Panc1 (cell line): ENCODE results near the gene SLC34A1. TPM values are rescaled to one million over a fixed set of nuclear protein-coding genes. Genes with fewer than 3 reads are reported as not detected.

Experiments
- ATAC-seq: fragments of 200-7000 bp; cut with Tn5 transposase; 2 replicates; pipeline ENCODE4 v1.9.1; 2020; ENCODE audit warnings: mild to moderate bottlenecking, moderate library complexity
- BruUV-seq: library from RNA; stranded (reverse); fragments of 400-500 nt; replicated peaks from 2 replicates; lab custom pipeline; 2021; lab: Mats Ljungman, UMichigan
- CTCF ChIA-PET: fragments of 300-600 bp; sonication (Branson Sonifier 250); formaldehyde crosslinking; loops from one replicate; lab custom pipeline; 2022; ENCODE audit warnings: antibody characterized with exemption; lab: Charles Lee
- POLR2A ChIA-PET: fragments of 300-600 bp; sonication (Branson Sonifier 250); formaldehyde crosslinking; loops from one replicate; lab custom pipeline; 2022; ENCODE audit warnings: antibody characterized with exemption; lab: Charles Lee
- DNase-seq: peaks from one replicate; pipeline ENCODE4 v3.0.0-alpha.2; 2010; ENCODE audit warnings: low read depth, low spot score
- H3K27ac ChIP-seq: 2 replicates; pipeline ENCODE4 v1.5.1; 2011; ENCODE audit warnings: mild to moderate bottlenecking, low read length, inconsistent platforms
- H3K27me3 ChIP-seq: fragments of 200-500 bp; sonication (Bioruptor generic); 2 replicates; pipeline ENCODE4 v1.6.0; 2014; ENCODE audit warnings: low read length, inconsistent platforms; ENCODE audit not compliant: control insufficient read depth, insufficient read depth
- H3K36me3 ChIP-seq: fragments of 200-500 bp; sonication (Bioruptor generic); 2 replicates; pipeline ENCODE4 v1.5.1; 2014; ENCODE audit warnings: inconsistent platforms, mild to moderate bottlenecking, low read length, moderate library complexity; ENCODE audit not compliant: control insufficient read depth, insufficient read depth
- H3K4me1 ChIP-seq: 2 replicates; pipeline ENCODE4 v1.5.1; 2011; ENCODE audit warnings: inconsistent platforms, mild to moderate bottlenecking, low read length, moderate library complexity; ENCODE audit not compliant: control insufficient read depth, insufficient read depth
- H3K4me3 ChIP-seq, 2 experiments: 2 replicates each; pipeline ENCODE4 v1.5.1; 2011 to 2012; ENCODE audit warnings: low read depth in 2 of 2, low read length in 2 of 2, mild to moderate bottlenecking in 2 of 2, inconsistent platforms in 1 of 2, moderate library complexity in 1 of 2
- H3K9me3 ChIP-seq: fragments of 200-500 bp; sonication (Bioruptor generic); 2 replicates; pipeline ENCODE4 v1.5.1; 2014; ENCODE audit warnings: low read depth, mild to moderate bottlenecking, inconsistent platforms, low read length, moderate library complexity; ENCODE audit not compliant: control insufficient read depth, insufficient read depth
- POLR2AphosphoS5 ChIP-seq: IDR thresholded peaks from 2 replicates; pipeline ENCODE4 v1.6.1; 2012; ENCODE audit warnings: mild to moderate bottlenecking, low read depth, low read length, moderate library complexity
- SIN3A ChIP-seq: IDR thresholded peaks from 2 replicates; pipeline ENCODE4 v1.6.1; 2012; ENCODE audit warnings: low read depth, mild to moderate bottlenecking, low read length, moderate library complexity, borderline replicate concordance; ENCODE audit not compliant: insufficient read depth
- TCF7L2 ChIP-seq: IDR thresholded peaks from 2 replicates; pipeline ENCODE4 v1.6.1; 2011; ENCODE audit warnings: mild to moderate bottlenecking, low read depth, low read length, inconsistent platforms
- in situ Hi-C: cut with HindIII; loops from 2 replicates; pipeline ENCODE4 v1.10.0; 2016; ENCODE audit warnings: low sequenced_read_pairs, low pct_unique_long_range_greater_than_20kb
- intact Hi-C: fragments of 100-400 bp; cut with micrococcal nuclease; formaldehyde crosslinking; loops from one replicate; pipeline ENCODE4 v1.10.0; 2022; ENCODE audit not compliant: unreplicated experiment
- total RNA-seq: library from RNA; stranded (reverse); gene quantifications from one replicate; pipeline ENCODE4 v1.2.1, GENCODE V29; 2021; ENCODE audit not compliant: unreplicated experiment
- TF ChIP-seq, protein P1 (sequence below), 2 experiments: IDR thresholded peaks; 2 replicates each; pipeline ENCODE4 v1.6.1; 2011 to 2012; ENCODE audit warnings: low read depth in 2 of 2, control low read depth in 1 of 2, low read length in 1 of 2, mild to moderate bottlenecking in 1 of 2, moderate library complexity in 1 of 2; ENCODE audit not compliant: insufficient read depth in 1 of 2
- TF ChIP-seq, protein P2 (sequence below): fragments of 450-650 bp; IDR thresholded peaks from 2 replicates; pipeline ENCODE4 v1.5.1; 2017; ENCODE audit warnings: mild to moderate bottlenecking

The SLC34A1 gene
- total RNA-seq, 1 experiment from 2014 or later, result not detected

DNA sequence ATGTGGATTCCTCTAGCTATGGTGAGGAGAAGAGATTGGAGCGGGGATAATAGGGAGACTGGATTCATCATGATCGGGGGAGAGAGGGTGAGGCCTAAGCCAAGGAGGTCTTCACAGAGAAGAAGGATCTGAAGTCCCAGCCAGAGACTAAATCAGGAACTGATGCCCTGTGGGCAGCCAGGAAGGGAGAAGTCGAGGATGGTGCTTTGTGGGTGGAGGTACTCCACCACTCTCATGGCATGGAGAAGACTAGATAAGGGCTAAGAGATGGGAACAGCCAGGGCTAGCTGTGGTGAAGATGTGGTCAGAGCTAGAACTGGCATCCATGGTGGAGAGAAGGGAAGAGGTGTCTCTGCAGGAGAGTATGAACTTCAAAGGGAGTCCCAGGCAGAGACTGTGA lies 29.5 kb upstream of the SLC34A1 start:
- Histone ChIP-seq H3K27ac (no peak overlapping the region), H3K36me3 (no peaks in the 10 kb centered on the region), H3K4me1 (peaks cover 12% of the 10 kb centered on the region), H3K4me3 (no peak overlapping the region), H3K27me3 (no peaks in the 10 kb centered on the region), H3K9me3 (no peaks in the 10 kb centered on the region)
- in situ Hi-C loops, result no loop called here
- ATAC-seq, result no peak
- BruUV-seq, result no TSS peak
- POLR2A ChIA-PET, result no interaction called here
- intact Hi-C loops, result no loop called here
- no peak for TF ChIP-seq SIN3A
- TF ChIP-seq, protein P1, sequence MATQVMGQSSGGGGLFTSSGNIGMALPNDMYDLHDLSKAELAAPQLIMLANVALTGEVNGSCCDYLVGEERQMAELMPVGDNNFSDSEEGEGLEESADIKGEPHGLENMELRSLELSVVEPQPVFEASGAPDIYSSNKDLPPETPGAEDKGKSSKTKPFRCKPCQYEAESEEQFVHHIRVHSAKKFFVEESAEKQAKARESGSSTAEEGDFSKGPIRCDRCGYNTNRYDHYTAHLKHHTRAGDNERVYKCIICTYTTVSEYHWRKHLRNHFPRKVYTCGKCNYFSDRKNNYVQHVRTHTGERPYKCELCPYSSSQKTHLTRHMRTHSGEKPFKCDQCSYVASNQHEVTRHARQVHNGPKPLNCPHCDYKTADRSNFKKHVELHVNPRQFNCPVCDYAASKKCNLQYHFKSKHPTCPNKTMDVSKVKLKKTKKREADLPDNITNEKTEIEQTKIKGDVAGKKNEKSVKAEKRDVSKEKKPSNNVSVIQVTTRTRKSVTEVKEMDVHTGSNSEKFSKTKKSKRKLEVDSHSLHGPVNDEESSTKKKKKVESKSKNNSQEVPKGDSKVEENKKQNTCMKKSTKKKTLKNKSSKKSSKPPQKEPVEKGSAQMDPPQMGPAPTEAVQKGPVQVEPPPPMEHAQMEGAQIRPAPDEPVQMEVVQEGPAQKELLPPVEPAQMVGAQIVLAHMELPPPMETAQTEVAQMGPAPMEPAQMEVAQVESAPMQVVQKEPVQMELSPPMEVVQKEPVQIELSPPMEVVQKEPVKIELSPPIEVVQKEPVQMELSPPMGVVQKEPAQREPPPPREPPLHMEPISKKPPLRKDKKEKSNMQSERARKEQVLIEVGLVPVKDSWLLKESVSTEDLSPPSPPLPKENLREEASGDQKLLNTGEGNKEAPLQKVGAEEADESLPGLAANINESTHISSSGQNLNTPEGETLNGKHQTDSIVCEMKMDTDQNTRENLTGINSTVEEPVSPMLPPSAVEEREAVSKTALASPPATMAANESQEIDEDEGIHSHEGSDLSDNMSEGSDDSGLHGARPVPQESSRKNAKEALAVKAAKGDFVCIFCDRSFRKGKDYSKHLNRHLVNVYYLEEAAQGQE (IDR thresholded peaks at IDR 0.05; ENCODE audit: insufficient read depth in 1 of 2, low read depth in 2 of 2, low read length in 1 of 2), result no peak
- TF ChIP-seq TCF7L2, result no peak
- TF ChIP-seq, protein P2, sequence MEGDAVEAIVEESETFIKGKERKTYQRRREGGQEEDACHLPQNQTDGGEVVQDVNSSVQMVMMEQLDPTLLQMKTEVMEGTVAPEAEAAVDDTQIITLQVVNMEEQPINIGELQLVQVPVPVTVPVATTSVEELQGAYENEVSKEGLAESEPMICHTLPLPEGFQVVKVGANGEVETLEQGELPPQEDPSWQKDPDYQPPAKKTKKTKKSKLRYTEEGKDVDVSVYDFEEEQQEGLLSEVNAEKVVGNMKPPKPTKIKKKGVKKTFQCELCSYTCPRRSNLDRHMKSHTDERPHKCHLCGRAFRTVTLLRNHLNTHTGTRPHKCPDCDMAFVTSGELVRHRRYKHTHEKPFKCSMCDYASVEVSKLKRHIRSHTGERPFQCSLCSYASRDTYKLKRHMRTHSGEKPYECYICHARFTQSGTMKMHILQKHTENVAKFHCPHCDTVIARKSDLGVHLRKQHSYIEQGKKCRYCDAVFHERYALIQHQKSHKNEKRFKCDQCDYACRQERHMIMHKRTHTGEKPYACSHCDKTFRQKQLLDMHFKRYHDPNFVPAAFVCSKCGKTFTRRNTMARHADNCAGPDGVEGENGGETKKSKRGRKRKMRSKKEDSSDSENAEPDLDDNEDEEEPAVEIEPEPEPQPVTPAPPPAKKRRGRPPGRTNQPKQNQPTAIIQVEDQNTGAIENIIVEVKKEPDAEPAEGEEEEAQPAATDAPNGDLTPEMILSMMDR, result no peak
- TF ChIP-seq POLR2AphosphoS5, result no peak
- DNase-seq, result no peak
- CTCF ChIA-PET, result interaction anchor here (0.6 kb wide), 1 partner anchor 347 kb away, joined by 3 read pairs; no protein-coding TSS in a partner anchor

DNA sequence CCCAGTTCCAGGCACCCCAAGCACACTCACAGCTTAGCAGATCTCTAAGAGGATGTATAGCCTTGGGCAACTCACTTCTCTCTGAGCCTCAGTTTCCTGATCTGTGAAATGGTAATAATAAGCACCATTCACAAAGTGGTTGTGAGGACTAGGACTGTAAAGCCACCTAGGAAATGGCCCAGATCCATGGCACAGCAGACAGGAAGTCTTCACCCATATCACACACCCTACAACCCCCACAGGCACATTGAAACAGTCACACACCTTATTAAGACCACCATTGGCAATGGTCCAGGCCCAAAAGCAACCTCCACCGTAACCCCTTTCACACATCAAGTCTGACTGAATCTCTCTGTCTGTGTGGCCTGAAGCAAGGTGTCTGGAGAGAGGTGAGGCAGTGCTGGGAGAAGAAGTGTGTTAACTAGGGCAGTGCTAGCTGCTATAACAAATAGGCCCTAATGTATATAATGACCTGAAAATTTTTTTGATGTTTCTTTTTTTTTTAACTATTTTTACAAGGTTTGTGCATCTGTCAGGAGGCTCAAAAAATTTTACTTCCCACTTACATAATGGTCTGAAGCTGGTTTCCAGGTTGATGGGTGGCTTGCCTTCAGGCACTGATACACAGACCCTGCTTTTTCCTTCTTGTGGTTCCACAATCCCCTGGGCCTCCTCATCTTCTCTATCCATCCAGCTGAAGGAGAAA lies 28.9 kb upstream of the SLC34A1 start:
- ATAC-seq (no peak), DNase-seq (no peak)
- Histone ChIP-seq H3K27ac (no peak overlapping the region), H3K27me3 (no peaks in the 10 kb centered on the region), H3K36me3 (no peaks in the 10 kb centered on the region), H3K4me1 (peaks cover 6% of the 10 kb centered on the region), H3K4me3 (no peak overlapping the region), H3K9me3 (no peaks in the 10 kb centered on the region)
- intact Hi-C loops, result no loop called here
- POLR2A ChIA-PET, result no interaction called here
- CTCF ChIA-PET, result no interaction called here
- TF ChIP-seq POLR2AphosphoS5, result no peak
- in situ Hi-C loops, result no loop called here
- BruUV-seq, result no TSS peak

DNA sequence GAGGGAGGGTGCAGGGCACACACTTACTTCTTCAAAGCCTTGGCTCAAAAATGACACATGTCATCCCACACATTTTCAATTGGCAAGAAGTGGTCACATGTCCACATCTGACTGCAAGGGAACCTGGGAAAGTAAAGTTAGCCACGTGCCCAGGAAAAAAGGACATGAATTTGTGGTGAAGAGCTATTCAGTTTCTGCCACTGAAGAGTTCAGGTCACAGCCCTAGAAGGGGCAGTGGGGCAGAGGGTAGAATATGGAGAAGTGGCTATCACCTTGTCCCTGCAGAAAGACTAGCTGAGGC lies 28.4 kb upstream of the SLC34A1 start:
- H3K27ac ChIP-seq, result no peak overlapping the region
- no TSS peak for BruUV-seq
- in situ Hi-C loops, result no loop called here
- H3K27me3 ChIP-seq, result no peaks in the 10 kb centered on the region
- TF ChIP-seq POLR2AphosphoS5 (no peak), TCF7L2 (no peak), SIN3A (no peak)
- TF ChIP-seq, protein P1 (IDR thresholded peaks at IDR 0.05; ENCODE audit: insufficient read depth in 1 of 2, low read depth in 2 of 2, low read length in 1 of 2), result no peak
- TF ChIP-seq, protein P2, result no peak
- CTCF ChIA-PET, result interaction anchor here (1.0 kb wide), 1 partner anchor 46 kb away, joined by 5 read pairs; no protein-coding TSS in a partner anchor
- 0 out of 2 replicates have a peak, but pooled peaks cover 2% of the 10 kb centered on the region for H3K4me1 ChIP-seq
- ATAC-seq, result no peak
- POLR2A ChIA-PET, result no interaction called here
- no peaks in the 10 kb centered on the region for H3K36me3 ChIP-seq
- intact Hi-C loops, result no loop called here
- H3K4me3 ChIP-seq, result no peak overlapping the region
- DNase-seq, result no peak
- no peaks in the 10 kb centered on the region for H3K9me3 ChIP-seq
